ENCODE measurements around the gene PLCH1.

PLCH1 gene

DNA sequence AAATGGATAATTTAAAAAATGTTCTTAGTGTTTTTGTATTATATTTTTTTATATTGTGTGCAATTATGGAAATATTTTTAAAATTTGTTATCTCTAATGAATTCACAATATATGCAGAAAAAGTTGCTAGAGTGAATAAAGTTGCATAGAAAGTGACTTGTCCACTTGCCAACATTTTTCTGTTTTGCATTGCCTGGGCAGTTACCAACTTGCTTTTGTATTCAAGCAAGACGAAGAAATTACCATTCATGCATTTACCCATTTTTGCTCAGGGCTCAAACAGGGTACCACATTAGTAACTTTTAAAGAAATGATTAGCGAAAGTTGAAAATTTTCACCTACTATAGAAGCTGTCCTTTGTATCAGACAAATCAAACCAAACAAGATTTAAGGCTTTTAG is 298.5 kb downstream of the PLCH1 start:
- TF ChIP-seq CTCF (IDR thresholded peaks at IDR 0.05; ENCODE audit: low read depth, low read length): no peak
- no peak for DNase-seq
- H3K4me1 ChIP-seq: no peaks in the 10 kb centered on the region
- H3K9me3 ChIP-seq: no peaks in the 10 kb centered on the region
- H3K36me3 ChIP-seq: no peaks in the 10 kb centered on the region
- H3K4me3 ChIP-seq (ENCODE audit: low read depth, low read length): no peak overlapping the region
- H3K27me3 ChIP-seq: no peaks in the 10 kb centered on the region

GRCh38 chr3:155444771-155445170 is 300.1 kb downstream of the PLCH1 start:
- TF ChIP-seq CTCF (IDR thresholded peaks at IDR 0.05; ENCODE audit: low read depth, low read length): no peak
- DNase-seq: no peak
- no peaks in the 10 kb centered on the region for H3K27me3 ChIP-seq
- no peak overlapping the region for H3K4me3 ChIP-seq (ENCODE audit: low read depth, low read length)
- no peaks in the 10 kb centered on the region for H3K9me3 ChIP-seq
- H3K4me1 ChIP-seq: no peaks in the 10 kb centered on the region
- H3K36me3 ChIP-seq: no peaks in the 10 kb centered on the region

DNA sequence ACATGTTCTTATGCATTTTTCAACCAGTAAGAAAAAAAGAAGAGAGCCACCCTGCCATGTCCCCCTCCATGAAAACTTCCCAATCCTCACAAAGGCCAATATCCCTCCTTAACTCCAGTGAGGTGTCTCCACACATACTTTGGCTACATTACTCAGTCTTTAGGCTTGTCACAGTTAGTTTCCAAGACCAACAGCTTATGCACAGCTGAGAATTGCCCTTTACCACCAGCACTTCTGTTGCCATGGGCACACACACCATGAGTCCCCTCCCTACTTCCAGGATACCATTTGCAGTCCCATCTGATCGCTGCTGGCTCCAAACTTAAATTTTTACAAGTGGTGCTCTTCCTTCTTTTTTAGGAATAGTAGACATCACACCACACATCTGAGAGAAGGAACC is 301.1 kb downstream of the PLCH1 start:
- Histone ChIP-seq H3K4me1 (no peaks in the 10 kb centered on the region), H3K9me3 (no peaks in the 10 kb centered on the region), H3K4me3 (ENCODE audit: low read depth, low read length) (no peak overlapping the region), H3K27me3 (no peaks in the 10 kb centered on the region), H3K36me3 (no peaks in the 10 kb centered on the region)
- TF ChIP-seq CTCF (IDR thresholded peaks at IDR 0.05; ENCODE audit: low read depth, low read length): no peak
- no peak for DNase-seq

GRCh38 chr3:155442072-155442471 is 302.8 kb downstream of the PLCH1 start:
- no peak for DNase-seq
- H3K27me3 ChIP-seq: no peaks in the 10 kb centered on the region
- H3K36me3 ChIP-seq: no peaks in the 10 kb centered on the region
- H3K9me3 ChIP-seq: no peaks in the 10 kb centered on the region
- H3K4me1 ChIP-seq: no peaks in the 10 kb centered on the region
- H3K4me3 ChIP-seq (ENCODE audit: low read depth, low read length): no peak overlapping the region
- no peak for TF ChIP-seq CTCF (IDR thresholded peaks at IDR 0.05; ENCODE audit: low read depth, low read length)

GRCh38 chr3:155441506-155441905 is 303.4 kb downstream of the PLCH1 start:
- Histone ChIP-seq H3K36me3 (no peaks in the 10 kb centered on the region), H3K4me1 (no peaks in the 10 kb centered on the region), H3K4me3 (ENCODE audit: low read depth, low read length) (no peak overlapping the region), H3K27me3 (no peaks in the 10 kb centered on the region), H3K9me3 (no peaks in the 10 kb centered on the region)
- no peak for TF ChIP-seq CTCF (IDR thresholded peaks at IDR 0.05; ENCODE audit: low read depth, low read length)
- no peak for DNase-seq

DNA sequence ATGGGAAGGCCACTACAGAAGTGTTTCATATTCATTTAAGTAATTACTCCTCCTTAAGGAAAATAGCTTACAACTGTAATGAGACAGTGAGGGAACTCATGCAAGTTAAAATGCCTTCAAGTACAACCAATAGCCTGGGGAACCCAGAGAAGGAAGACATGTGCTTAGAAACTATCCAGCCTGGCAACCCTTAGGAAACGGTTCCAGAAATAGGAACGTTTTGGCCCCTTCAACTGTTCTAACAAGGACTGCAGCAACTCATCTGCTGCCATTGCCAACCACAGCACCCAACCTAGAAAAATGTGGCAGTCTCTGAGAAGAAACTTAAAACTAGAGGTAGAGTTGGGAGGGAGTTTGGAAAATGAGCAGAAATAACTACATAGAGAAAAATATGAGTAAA is 303.8 kb downstream of the PLCH1 start:
- Histone ChIP-seq H3K9me3 (no peaks in the 10 kb centered on the region), H3K36me3 (no peaks in the 10 kb centered on the region), H3K27me3 (no peaks in the 10 kb centered on the region), H3K4me1 (no peaks in the 10 kb centered on the region), H3K4me3 (ENCODE audit: low read depth, low read length) (no peak overlapping the region)
- no peak for TF ChIP-seq CTCF (IDR thresholded peaks at IDR 0.05; ENCODE audit: low read depth, low read length)
- DNase-seq: no peak

Data from BE2C (cell line).